Measurements from ENCODE around the gene TEFM. TPM values are rescaled to one million over a fixed set of nuclear protein-coding genes. Genes with fewer than 3 reads are reported as not detected.

The TEFM gene
- total RNA-seq, 1 donor from 2014 or later = 8.6 TPM

Other genes starting within 250 kb of the TEFM start
- gene CRLF3, start 81.5 kb downstream of the TEFM start, total RNA-seq = 4.2 TPM
- 0.45 TPM for gene ATAD5, start 74.3 kb downstream of the TEFM start, total RNA-seq
- 7.7 TPM for gene ADAP2, start 15.7 kb upstream of the TEFM start, total RNA-seq
- 4.7 TPM for gene RNF135, start 64.8 kb upstream of the TEFM start, total RNA-seq
- gene NF1, start 188.7 kb upstream of the TEFM start, total RNA-seq = 20.4 TPM

Data from left lobe of liver (tissue), 1 donor.